K562 (cell line): ENCODE measurements around the gene SLIT1. TPM values are rescaled to one million over a fixed set of nuclear protein-coding genes. Genes with fewer than 3 reads are reported as not detected.

ENCODE experiments used
- DACH1 ChIP-seq: fragments of 450-650 bp; IDR thresholded peaks from 2 replicates; pipeline ENCODE4 v1.6.1; 2018; ENCODE audit not compliant: partially characterized antibody
- RBFOX2 ChIP-seq: fragments of 200-400 bp; formaldehyde crosslinking; IDR thresholded peaks from 2 replicates; pipeline ENCODE4 v1.6.1; 2017; ENCODE audit warnings: low read depth, mild to moderate bottlenecking, low read length, moderate library complexity
- SMC3 ChIP-seq: conservative IDR thresholded peaks from 2 replicates; pipeline ENCODE4 v1.6.1; 2011; ENCODE audit warnings: low read depth, low read length, improper control_type of control experiment; ENCODE audit not compliant: insufficient read depth
- ZC3H11A ChIP-seq: IDR thresholded peaks from 2 replicates; pipeline ENCODE4 v1.6.1; 2012; ENCODE audit warnings: low read depth, low read length, improper control_type of control experiment
- ZFP36 ChIP-seq: fragments of 150-350 bp; IDR thresholded peaks from 2 replicates; pipeline ENCODE4 v1.6.1; 2018; ENCODE audit warnings: low read length, low read depth; ENCODE audit not compliant: partially characterized antibody
- polyA plus RNA-seq, 8 experiments: library from polyadenylated mRNA; depleted of rRNA in 4 of 8; stranded (reverse) in 5 of 8; unstranded in 3 of 8; fragments of >200 nt; fragmentation: Nextera tagmentation in 2 of 8; fragmentation: Illumina TruSeq in 1 of 8; extraction: Ambion mirVana in 2 of 8; extraction: Trizol in 1 of 8; gene quantifications; 2 replicates each; pipeline versions ENCODE4 v1.2.1 to v1.2.3, GENCODE V29; 2011 to 2014; ENCODE audit warnings: inconsistent platforms in 1 of 8, missing spikeins in 1 of 8
- total RNA-seq, 7 experiments: library from RNA; depleted of rRNA in 6 of 7; stranded (reverse); fragments of >200 nt in 6 of 7; fragmentation: Illumina TruSeq in 2 of 7; extraction: Trizol in 2 of 7; gene quantifications; 2 replicates each; pipeline versions ENCODE4 v1.2.1 to v1.2.3, GENCODE V29; 2011 to 2021; ENCODE audit warnings: low replicate concordance in 1 of 7
- TF ChIP-seq, protein P1 (sequence below): sonication (generic); formaldehyde crosslinking; IDR thresholded peaks from 2 replicates; pipeline ENCODE4 v1.8.1; 2023; ENCODE audit warnings: mild to moderate bottlenecking, missing genetic modification reagents
- TF ChIP-seq, protein P2 (sequence below): fragments of 450-650 bp; IDR thresholded peaks from 2 replicates; pipeline ENCODE4 v1.6.1; 2016; ENCODE audit warnings: antibody characterized with exemption
- TF ChIP-seq, protein P3 (sequence below): sonication (generic); formaldehyde crosslinking; IDR thresholded peaks from 2 replicates; pipeline ENCODE4 v1.8.1; 2023; ENCODE audit warnings: mild to moderate bottlenecking, missing genetic modification reagents
- TF ChIP-seq, protein P4 (sequence below), 2 experiments: fragments of 450-650 bp; formaldehyde crosslinking in 1 of 2; IDR thresholded peaks; 2 replicates each; pipeline versions ENCODE4 v1.4.0 to v1.6.1; 2014 to 2020; ENCODE audit warnings: mild to moderate bottlenecking in 2 of 2, borderline replicate concordance in 1 of 2, low read depth in 1 of 2

The SLIT1 gene
- total and polyA plus RNA-seq, 9 of the 15 experiments (the other 6 are each of a cell fraction or from before 2014, with no cell fraction given), result 0.01 to 0.11 (median 0.04) TPM; not detected in 3

DNA sequence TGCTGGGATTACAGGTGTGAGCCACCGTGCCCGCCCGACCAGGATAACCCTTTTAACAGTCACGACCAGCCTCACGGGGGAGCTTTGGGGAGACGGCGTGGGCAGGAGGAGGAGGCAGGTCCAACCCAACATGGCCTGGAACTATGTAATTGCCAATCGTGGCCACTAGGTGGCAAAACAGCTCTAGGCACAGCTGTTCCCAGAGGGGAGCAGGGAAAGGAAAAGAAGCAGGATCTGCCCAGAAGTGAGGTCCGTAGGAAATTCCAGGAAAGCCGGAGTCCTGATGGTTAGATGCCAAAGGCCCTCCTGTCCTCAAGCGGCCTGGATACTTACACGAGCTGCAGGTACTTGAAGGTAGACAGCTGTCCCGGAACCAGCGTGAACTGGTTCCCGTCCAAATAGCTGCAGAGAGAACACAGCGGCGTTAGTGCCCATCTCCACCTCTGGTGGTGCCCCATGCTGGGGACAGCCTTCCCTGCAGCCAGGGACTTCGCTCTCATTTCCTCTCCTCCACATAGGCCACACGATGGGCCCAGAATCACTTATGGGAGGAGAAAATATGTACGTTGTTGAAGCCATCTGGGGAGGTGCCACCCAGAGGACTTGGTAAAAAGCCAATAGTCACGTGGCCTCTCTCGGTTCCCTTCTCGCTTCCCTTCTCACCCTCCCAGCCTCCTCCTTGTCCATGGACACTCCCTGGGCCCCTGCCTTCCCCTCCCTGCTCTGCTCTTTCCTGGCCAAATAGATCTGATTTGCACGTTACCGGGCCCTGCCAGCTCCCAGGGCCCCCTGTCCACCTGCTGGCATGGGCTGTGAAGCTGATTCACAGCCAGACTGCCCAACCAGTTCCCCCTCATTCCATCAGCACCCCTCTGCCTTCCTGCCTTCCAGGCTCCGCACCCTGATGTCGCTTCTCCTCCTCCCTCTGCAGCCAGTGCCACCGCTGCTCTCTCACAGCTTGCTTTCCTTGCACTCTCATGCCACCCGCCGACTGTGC is 148.1 kb downstream of the SLIT1 start (continued):
- TF ChIP-seq, protein P1, sequence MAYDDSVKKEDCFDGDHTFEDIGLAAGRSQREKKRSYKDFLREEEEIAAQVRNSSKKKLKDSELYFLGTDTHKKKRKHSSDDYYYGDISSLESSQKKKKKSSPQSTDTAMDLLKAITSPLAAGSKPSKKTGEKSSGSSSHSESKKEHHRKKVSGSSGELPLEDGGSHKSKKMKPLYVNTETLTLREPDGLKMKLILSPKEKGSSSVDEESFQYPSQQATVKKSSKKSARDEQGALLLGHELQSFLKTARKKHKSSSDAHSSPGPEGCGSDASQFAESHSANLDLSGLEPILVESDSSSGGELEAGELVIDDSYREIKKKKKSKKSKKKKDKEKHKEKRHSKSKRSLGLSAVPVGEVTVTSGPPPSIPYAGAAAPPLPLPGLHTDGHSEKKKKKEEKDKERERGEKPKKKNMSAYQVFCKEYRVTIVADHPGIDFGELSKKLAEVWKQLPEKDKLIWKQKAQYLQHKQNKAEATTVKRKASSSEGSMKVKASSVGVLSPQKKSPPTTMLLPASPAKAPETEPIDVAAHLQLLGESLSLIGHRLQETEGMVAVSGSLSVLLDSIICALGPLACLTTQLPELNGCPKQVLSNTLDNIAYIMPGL (CRISPR knock-in tag), result no peak
- TF ChIP-seq, protein P2, sequence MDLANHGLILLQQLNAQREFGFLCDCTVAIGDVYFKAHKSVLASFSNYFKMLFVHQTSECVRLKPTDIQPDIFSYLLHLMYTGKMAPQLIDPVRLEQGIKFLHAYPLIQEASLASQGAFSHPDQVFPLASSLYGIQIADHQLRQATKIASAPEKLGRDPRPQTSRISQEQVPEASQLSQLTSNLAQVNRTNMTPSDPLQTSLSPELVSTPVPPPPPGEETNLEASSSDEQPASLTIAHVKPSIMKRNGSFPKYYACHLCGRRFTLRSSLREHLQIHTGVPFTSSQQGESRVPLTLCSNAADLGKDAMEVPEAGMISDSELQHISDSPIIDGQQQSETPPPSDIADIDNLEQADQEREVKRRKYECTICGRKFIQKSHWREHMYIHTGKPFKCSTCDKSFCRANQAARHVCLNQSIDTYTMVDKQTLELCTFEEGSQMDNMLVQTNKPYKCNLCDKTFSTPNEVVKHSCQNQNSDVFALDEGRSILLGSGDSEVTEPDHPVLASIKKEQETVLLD, result no peak
- TF ChIP-seq ZC3H11A, result no peak
- no peak for TF ChIP-seq RBFOX2
- TF ChIP-seq SMC3, result peak; percentile 51; the same call in 1 of the 2 replicates
- TF ChIP-seq, protein P3, sequence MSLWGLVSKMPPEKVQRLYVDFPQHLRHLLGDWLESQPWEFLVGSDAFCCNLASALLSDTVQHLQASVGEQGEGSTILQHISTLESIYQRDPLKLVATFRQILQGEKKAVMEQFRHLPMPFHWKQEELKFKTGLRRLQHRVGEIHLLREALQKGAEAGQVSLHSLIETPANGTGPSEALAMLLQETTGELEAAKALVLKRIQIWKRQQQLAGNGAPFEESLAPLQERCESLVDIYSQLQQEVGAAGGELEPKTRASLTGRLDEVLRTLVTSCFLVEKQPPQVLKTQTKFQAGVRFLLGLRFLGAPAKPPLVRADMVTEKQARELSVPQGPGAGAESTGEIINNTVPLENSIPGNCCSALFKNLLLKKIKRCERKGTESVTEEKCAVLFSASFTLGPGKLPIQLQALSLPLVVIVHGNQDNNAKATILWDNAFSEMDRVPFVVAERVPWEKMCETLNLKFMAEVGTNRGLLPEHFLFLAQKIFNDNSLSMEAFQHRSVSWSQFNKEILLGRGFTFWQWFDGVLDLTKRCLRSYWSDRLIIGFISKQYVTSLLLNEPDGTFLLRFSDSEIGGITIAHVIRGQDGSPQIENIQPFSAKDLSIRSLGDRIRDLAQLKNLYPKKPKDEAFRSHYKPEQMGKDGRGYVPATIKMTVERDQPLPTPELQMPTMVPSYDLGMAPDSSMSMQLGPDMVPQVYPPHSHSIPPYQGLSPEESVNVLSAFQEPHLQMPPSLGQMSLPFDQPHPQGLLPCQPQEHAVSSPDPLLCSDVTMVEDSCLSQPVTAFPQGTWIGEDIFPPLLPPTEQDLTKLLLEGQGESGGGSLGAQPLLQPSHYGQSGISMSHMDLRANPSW (CRISPR knock-in tag), result no peak
- peak; percentile 69 for TF ChIP-seq DACH1
- TF ChIP-seq ZFP36, result peak; percentile 5
- TF ChIP-seq, protein P4, sequence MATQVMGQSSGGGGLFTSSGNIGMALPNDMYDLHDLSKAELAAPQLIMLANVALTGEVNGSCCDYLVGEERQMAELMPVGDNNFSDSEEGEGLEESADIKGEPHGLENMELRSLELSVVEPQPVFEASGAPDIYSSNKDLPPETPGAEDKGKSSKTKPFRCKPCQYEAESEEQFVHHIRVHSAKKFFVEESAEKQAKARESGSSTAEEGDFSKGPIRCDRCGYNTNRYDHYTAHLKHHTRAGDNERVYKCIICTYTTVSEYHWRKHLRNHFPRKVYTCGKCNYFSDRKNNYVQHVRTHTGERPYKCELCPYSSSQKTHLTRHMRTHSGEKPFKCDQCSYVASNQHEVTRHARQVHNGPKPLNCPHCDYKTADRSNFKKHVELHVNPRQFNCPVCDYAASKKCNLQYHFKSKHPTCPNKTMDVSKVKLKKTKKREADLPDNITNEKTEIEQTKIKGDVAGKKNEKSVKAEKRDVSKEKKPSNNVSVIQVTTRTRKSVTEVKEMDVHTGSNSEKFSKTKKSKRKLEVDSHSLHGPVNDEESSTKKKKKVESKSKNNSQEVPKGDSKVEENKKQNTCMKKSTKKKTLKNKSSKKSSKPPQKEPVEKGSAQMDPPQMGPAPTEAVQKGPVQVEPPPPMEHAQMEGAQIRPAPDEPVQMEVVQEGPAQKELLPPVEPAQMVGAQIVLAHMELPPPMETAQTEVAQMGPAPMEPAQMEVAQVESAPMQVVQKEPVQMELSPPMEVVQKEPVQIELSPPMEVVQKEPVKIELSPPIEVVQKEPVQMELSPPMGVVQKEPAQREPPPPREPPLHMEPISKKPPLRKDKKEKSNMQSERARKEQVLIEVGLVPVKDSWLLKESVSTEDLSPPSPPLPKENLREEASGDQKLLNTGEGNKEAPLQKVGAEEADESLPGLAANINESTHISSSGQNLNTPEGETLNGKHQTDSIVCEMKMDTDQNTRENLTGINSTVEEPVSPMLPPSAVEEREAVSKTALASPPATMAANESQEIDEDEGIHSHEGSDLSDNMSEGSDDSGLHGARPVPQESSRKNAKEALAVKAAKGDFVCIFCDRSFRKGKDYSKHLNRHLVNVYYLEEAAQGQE (IDR thresholded peaks at IDR 0.05; ENCODE audit: borderline replicate concordance), result peak; percentile 74
- TF ChIP-seq, protein P4 (CRISPR knock-in tag; IDR thresholded peaks at IDR 0.05; ENCODE audit: low read depth), result no peak
